SK-N-SH (cell line): Measurements from ENCODE around the gene RHOT2. TPM values are rescaled to one million over a fixed set of nuclear protein-coding genes. Genes with fewer than 3 reads are reported as not detected.

Experiments
- CTCF ChIA-PET: fragments of 300-600, 350-600 bp; formaldehyde crosslinking; extraction: SDS; loops from one replicate; lab custom pipeline; 2021; lab: Yijun Ruan, JAX
- POLR2A ChIA-PET: fragments of 350-600 bp; sonication (Branson Sonifier 250); formaldehyde crosslinking; extraction: SDS; loops from one replicate; lab custom pipeline; 2020; ENCODE audit warnings: antibody characterized with exemption, inconsistent platforms; lab: Yijun Ruan, JAX
- DNase-seq: peaks from one replicate; pipeline ENCODE4 v3.0.0; 2012
- H2AFZ ChIP-seq: fragments of 200-600 bp; sonication (generic); 2 replicates; pipeline ENCODE4 v1.8.1; 2016; ENCODE audit warnings: antibody characterized with exemption, mild to moderate bottlenecking, low read depth
- H3F3A ChIP-seq: fragments of 200-600 bp; sonication (generic); replicated peaks from 2 replicates; pipeline ENCODE3; 2016; ENCODE audit warnings: antibody characterized with exemption, mild to moderate bottlenecking; ENCODE audit not compliant: insufficient read depth
- H3K27ac ChIP-seq, 2 experiments: fragments of 200-500 bp in 1 of 2; fragments of 200-600 bp in 1 of 2; sonication (Bioruptor generic) in 1 of 2; sonication (generic), shearing (Covaris generic) in 1 of 2; 2 replicates each; pipeline versions ENCODE4 v1.5.1 to v1.6.1; 2014 to 2016; ENCODE audit warnings: low read depth in 2 of 2, inconsistent platforms in 1 of 2, low read length in 1 of 2, mild to moderate bottlenecking in 1 of 2, mixed read lengths in 1 of 2
- H3K27me3 ChIP-seq: fragments of 200-600 bp; sonication (generic), shearing (Covaris generic); 2 replicates; pipeline ENCODE4 v1.6.1; 2016; ENCODE audit warnings: mixed run types; ENCODE audit not compliant: insufficient read depth
- H3K36me3 ChIP-seq, 2 experiments: fragments of 200-500 bp in 1 of 2; fragments of 200-600 bp in 1 of 2; sonication (Bioruptor generic) in 1 of 2; sonication (generic) in 1 of 2; replicated peaks in 1 of 2; 2 replicates each; pipeline versions ENCODE3 to v1.5.1; 2014 to 2016; ENCODE audit warnings: low read length in 1 of 2, mild to moderate bottlenecking in 1 of 2; ENCODE audit not compliant: insufficient read depth in 2 of 2, control insufficient read depth in 1 of 2
- H3K4me1 ChIP-seq, 2 experiments: fragments of 200-500 bp in 1 of 2; fragments of 200-600 bp in 1 of 2; sonication (Bioruptor generic) in 1 of 2; sonication (generic), shearing (Covaris generic) in 1 of 2; 2 replicates each; pipeline versions ENCODE4 v1.5.1 to v1.6.1; 2014 to 2016; ENCODE audit warnings: low read depth in 1 of 2, low read length in 1 of 2, mixed run types in 1 of 2; ENCODE audit not compliant: insufficient read depth in 2 of 2, control insufficient read depth in 1 of 2
- H3K4me2 ChIP-seq: fragments of 200-600 bp; sonication (generic), shearing (Covaris generic); 2 replicates; pipeline ENCODE4 v1.6.1; 2017; ENCODE audit warnings: mixed run types
- H3K4me3 ChIP-seq, 2 experiments: fragments of 200-500 bp in 1 of 2; fragments of 200-600 bp in 1 of 2; sonication (Bioruptor generic) in 1 of 2; sonication (generic), shearing (Covaris generic) in 1 of 2; 2 replicates each; pipeline versions ENCODE4 v1.5.1 to v1.8.1; 2014 to 2016; ENCODE audit warnings: low read depth in 2 of 2, inconsistent platforms in 1 of 2, low read length in 1 of 2, mild to moderate bottlenecking in 1 of 2, mixed read lengths in 1 of 2, moderate library complexity in 1 of 2
- H3K79me2 ChIP-seq: fragments of 200-600 bp; sonication (generic); 2 replicates; pipeline ENCODE4 v1.8.1; 2017; ENCODE audit warnings: mild to moderate bottlenecking; ENCODE audit not compliant: insufficient read depth
- H3K9ac ChIP-seq: fragments of 200-600 bp; sonication (generic); 2 replicates; pipeline ENCODE4 v1.6.1; 2017; ENCODE audit warnings: mixed run types
- H3K9me2 ChIP-seq: fragments of 200-600 bp; sonication (generic); 2 replicates; pipeline ENCODE4 v1.6.1; 2017; ENCODE audit warnings: mixed run types
- H3K9me3 ChIP-seq: fragments of 200-600 bp; sonication (generic); 2 replicates; pipeline ENCODE4 v1.6.1; 2017; ENCODE audit warnings: mixed run types, mild to moderate bottlenecking, moderate library complexity
- H4K20me1 ChIP-seq: fragments of 200-600 bp; sonication (generic); 2 replicates; pipeline ENCODE4 v1.6.1; 2017; ENCODE audit warnings: mild to moderate bottlenecking, mixed run types; ENCODE audit not compliant: insufficient read depth
- FOXJ3 ChIP-seq: sonication (generic); formaldehyde crosslinking; IDR thresholded peaks from 2 replicates; pipeline ENCODE4 v1.5.1; 2020; ENCODE audit warnings: mild to moderate bottlenecking, missing genetic modification reagents
- GATA2 ChIP-seq: sonication (generic); formaldehyde crosslinking; IDR thresholded peaks from 2 replicates; pipeline ENCODE4 v1.5.0; 2020; ENCODE audit warnings: mild to moderate bottlenecking, missing genetic modification reagents
- JUND ChIP-seq: IDR thresholded peaks from 2 replicates; pipeline ENCODE4 v1.4.0; 2012
- RCOR1 ChIP-seq: fragments of 150-350 bp; IDR thresholded peaks from 2 replicates; pipeline ENCODE4 v1.6.1; 2017; ENCODE audit warnings: antibody characterized with exemption, low read length
- USF1 ChIP-seq: IDR thresholded peaks from 2 replicates; pipeline ENCODE4 v1.4.0; 2012; ENCODE audit warnings: low read depth, borderline replicate concordance
- USF2 ChIP-seq: fragments of 150-350 bp; IDR thresholded peaks from 2 replicates; pipeline ENCODE4 v1.6.1; 2017; ENCODE audit warnings: antibody characterized with exemption, low read length, low read depth, borderline replicate concordance
- YY1 ChIP-seq: IDR thresholded peaks from 2 replicates; pipeline ENCODE4 v1.4.0; 2012; ENCODE audit warnings: low read depth, mild to moderate bottlenecking
- WGBS: methylation state at CpG from one replicate; pipeline ENCODE4 v1.1.6; 2017; ENCODE audit warnings: low lambda C conversion rate; 5-methylcytosine and 5-hydroxymethylcytosine counted together
- polyA plus RNA-seq, 3 experiments: library from polyadenylated mRNA; depleted of rRNA; stranded (reverse); fragments of >200 nt; gene quantifications; 2 replicates each; pipeline ENCODE4 v1.2.3, GENCODE V29; 2012

The RHOT2 gene
- polyA plus RNA-seq, 1 of the 3 experiments (the other 2 are of a cell fraction) = 229 TPM

GRCh38 chr16:637081-638018, 30.6 kb upstream of the RHOT2 start:
- CTCF ChIA-PET = interaction anchor here (1.0 to 2.2 kb wide), 4 partner anchors 11 to 75 kb away, joined by 3 to 11 read pairs (median 8); partner anchors contain the start of gene WDR90
- Histone ChIP-seq H3K9me3 (no peaks in the 10 kb centered on the region), H3F3A (peaks cover 13% of the 10 kb centered on the region), H3K27me3 (no peaks in the 10 kb centered on the region), H3K4me1 (peaks cover 0 to 34% of the 10 kb centered on the region in 2 experiments; a peak in 1 of 4 replicates), H3K9ac (peak overlapping the region; percentile 90; the same call in 1 of the 2 replicates), H2AFZ (peak overlapping the region; percentile 84; the same call in 1 of the 2 replicates), H3K9me2 (no peaks in the 10 kb centered on the region), H3K36me3 (peaks cover 0 to 16% of the 10 kb centered on the region in 2 experiments), H3K4me3 (peak overlapping the region; percentile 78 to 87), H3K27ac (peak overlapping the region; percentile 94 to 98), H3K79me2 (peaks cover 12% of the 10 kb centered on the region; the same call in 1 of the 2 replicates), H3K4me2 (peak overlapping the region; percentile 90)
- DNase-seq = peak; percentile 100
- 27% methylated on average over 7 of the region's 53 CpGs for WGBS
- POLR2A ChIA-PET = interaction anchor here (0.7 to 1.6 kb wide), 4 partner anchors 12 to 72 kb away, joined by 3 to 5 read pairs (median 4); partner anchors contain the start of genes RAB40C and WDR90
- TF ChIP-seq USF1 (peak; percentile 34; the same call in 1 of the 2 replicates), FOXJ3 (CRISPR knock-in tag) (no peak), RCOR1 (no peak)
- TF ChIP-seq, all 33 proteins: peak for 1
- H4K20me1 ChIP-seq = no peaks in the 10 kb centered on the region; the same call in 1 of the 2 replicates

- no peaks in the 10 kb centered on the region for H3K9me3 ChIP-seq
- TF ChIP-seq FOXJ3 (CRISPR knock-in tag) (no peak), JUND (no peak), USF2 (no peak), GATA2 (CRISPR knock-in tag) (no peak), YY1 (no peak)
- ChIA-PET CTCF (interaction anchor here (0.9 to 1.4 kb wide), 5 partner anchors 10 to 30 kb away, joined by 3 to 11 read pairs (median 5); partner anchors contain the start of genes RHOT2 and WDR90), POLR2A (no interaction called here)
- no peak overlapping the region for H3K9ac ChIP-seq
- no peak overlapping the region; a peak in 1 of 4 replicates for H3K27ac ChIP-seq
- H3K4me3 ChIP-seq = no peak overlapping the region
- no peak overlapping the region for H3K4me2 ChIP-seq
- no peak overlapping the region for H2AFZ ChIP-seq
- no peaks in the 10 kb centered on the region for H3K27me3 ChIP-seq
- no peaks in the 10 kb centered on the region; the same call in 1 of the 2 replicates for H4K20me1 ChIP-seq
- peaks cover 13% of the 10 kb centered on the region for H3F3A ChIP-seq
- peaks cover 5 to 41% of the 10 kb centered on the region in 2 experiments; a peak in 2 of 4 replicates for H3K4me1 ChIP-seq
- peaks cover 19% of the 10 kb centered on the region; the same call in 1 of the 2 replicates for H3K79me2 ChIP-seq
- H3K36me3 ChIP-seq = peaks cover 0 to 12% of the 10 kb centered on the region in 2 experiments
- 96% methylated on average over 13 of the region's 15 CpGs for WGBS
- no peaks in the 10 kb centered on the region for H3K9me2 ChIP-seq
- DNase-seq = no peak
Measured at GRCh38 chr16:638034-638543, 29.8 kb upstream of the RHOT2 start.
